Measurements from ENCODE around the gene NUDT16L1. TPM values are rescaled to one million over a fixed set of nuclear protein-coding genes. Genes with fewer than 3 reads are reported as not detected.
A peak's percentile ranks its signal among the peaks of the same experiment; 100 is the strongest.

Gene NUDT16L1
- polyA plus RNA-seq, 1 donor (not counting 4 experiments of a cell fraction or from before 2014, with no cell fraction given) = 23.0 TPM

DNA sequence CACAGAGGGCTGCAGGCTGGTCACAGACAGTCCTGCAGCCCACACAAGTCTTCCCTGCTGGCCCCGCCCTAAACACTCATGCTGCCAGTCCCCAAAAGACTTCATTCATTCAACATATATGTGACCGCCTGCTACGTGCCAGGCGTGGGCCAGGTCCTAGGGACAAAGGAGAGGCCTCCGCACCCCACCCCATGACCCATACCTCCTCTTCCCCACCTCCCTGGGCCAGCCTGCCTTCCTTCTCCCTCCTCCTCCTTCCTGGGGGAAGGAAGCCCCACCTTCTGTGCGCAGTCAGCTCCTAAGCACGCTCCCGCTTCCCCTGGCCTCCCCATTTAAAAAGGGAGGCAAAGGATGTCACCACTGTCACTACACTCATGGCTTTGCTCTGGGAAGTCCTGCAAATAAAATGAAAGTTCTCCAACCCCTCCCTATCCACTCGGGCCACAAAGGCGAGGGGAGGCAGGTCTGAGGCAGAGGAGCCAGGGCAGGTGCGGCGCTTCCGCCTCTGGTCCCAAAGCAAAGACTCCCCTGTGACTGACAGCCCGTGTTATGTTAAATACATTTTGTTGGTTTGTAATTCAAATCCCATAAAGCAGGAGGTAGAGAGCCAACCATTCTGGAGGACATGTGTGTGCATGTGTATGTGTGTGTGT lies 50.0 kb downstream of the NUDT16L1 start:
- H3K4me3 ChIP-seq (ENCODE audit: control insufficient read depth in 2 of 3, extremely low read depth in 1 of 3, insufficient read depth in 2 of 3, low read depth in 1 of 3, low read length in 3 of 3) = peak overlapping the region in 2 of 3 experiments; percentile 10 to 11
- no peak for FAIRE-seq
- H3K36me3 ChIP-seq (ENCODE audit: control insufficient read depth in 2 of 2, extremely low read depth in 1 of 2, insufficient read depth in 2 of 2, low read length in 2 of 2) = no peaks in the 10 kb centered on the region
- no peaks in the 10 kb centered on the region for H3K9me1 ChIP-seq (ENCODE audit: control insufficient read depth, extremely low read depth, insufficient read depth, low read length)
- H3K27ac ChIP-seq (ENCODE audit: control insufficient read depth, insufficient read depth, low read length) = no peak overlapping the region
- peak overlapping the region; percentile 8 for H2AFZ ChIP-seq (ENCODE audit: control insufficient read depth, low read length)
- no peak for TF ChIP-seq EZH2 (IDR thresholded peaks at IDR 0.05; ENCODE audit: low read length)
- TF ChIP-seq, protein P1, sequence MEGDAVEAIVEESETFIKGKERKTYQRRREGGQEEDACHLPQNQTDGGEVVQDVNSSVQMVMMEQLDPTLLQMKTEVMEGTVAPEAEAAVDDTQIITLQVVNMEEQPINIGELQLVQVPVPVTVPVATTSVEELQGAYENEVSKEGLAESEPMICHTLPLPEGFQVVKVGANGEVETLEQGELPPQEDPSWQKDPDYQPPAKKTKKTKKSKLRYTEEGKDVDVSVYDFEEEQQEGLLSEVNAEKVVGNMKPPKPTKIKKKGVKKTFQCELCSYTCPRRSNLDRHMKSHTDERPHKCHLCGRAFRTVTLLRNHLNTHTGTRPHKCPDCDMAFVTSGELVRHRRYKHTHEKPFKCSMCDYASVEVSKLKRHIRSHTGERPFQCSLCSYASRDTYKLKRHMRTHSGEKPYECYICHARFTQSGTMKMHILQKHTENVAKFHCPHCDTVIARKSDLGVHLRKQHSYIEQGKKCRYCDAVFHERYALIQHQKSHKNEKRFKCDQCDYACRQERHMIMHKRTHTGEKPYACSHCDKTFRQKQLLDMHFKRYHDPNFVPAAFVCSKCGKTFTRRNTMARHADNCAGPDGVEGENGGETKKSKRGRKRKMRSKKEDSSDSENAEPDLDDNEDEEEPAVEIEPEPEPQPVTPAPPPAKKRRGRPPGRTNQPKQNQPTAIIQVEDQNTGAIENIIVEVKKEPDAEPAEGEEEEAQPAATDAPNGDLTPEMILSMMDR (optimal IDR thresholded peaks at IDR 0.05 in 1 of 3, IDR thresholded peaks at IDR 0.05 in 1 of 3, conservative IDR thresholded peaks at IDR 0.05 in 1 of 3; ENCODE audit: extremely low read depth in 1 of 3, insufficient read depth in 2 of 3, low read length in 3 of 3) = no peak
- no peak for DNase-seq (ENCODE audit: low read depth, low spot score)
- peaks cover 11% of the 10 kb centered on the region for H3K4me1 ChIP-seq (ENCODE audit: control insufficient read depth, extremely low read depth, insufficient read depth, low read length)
- no peaks in the 10 kb centered on the region for H3K27me3 ChIP-seq (ENCODE audit: control insufficient read depth, extremely low read depth, insufficient read depth, low read length)
- H3K9me3 ChIP-seq (ENCODE audit: control insufficient read depth, low read depth, low read length) = no peaks in the 10 kb centered on the region
- H3K4me2 ChIP-seq (ENCODE audit: control insufficient read depth, extremely low read depth, insufficient read depth, low read depth, low read length) = peak overlapping the region; percentile 71
- no peaks in the 10 kb centered on the region for H4K20me1 ChIP-seq (ENCODE audit: control insufficient read depth, extremely low read depth, insufficient read depth, low read length)
- dilution Hi-C loops (cut with MboI; ENCODE audit: extremely low pct_ligation_motif_present, low sequenced_read_pairs) = no loop called here
- H3K9ac ChIP-seq (ENCODE audit: control insufficient read depth, extremely low read depth, insufficient read depth, low read length) = no peak overlapping the region
- no peaks in the 10 kb centered on the region for H3K79me2 ChIP-seq (ENCODE audit: control insufficient read depth, insufficient read depth, low read length)

DNA sequence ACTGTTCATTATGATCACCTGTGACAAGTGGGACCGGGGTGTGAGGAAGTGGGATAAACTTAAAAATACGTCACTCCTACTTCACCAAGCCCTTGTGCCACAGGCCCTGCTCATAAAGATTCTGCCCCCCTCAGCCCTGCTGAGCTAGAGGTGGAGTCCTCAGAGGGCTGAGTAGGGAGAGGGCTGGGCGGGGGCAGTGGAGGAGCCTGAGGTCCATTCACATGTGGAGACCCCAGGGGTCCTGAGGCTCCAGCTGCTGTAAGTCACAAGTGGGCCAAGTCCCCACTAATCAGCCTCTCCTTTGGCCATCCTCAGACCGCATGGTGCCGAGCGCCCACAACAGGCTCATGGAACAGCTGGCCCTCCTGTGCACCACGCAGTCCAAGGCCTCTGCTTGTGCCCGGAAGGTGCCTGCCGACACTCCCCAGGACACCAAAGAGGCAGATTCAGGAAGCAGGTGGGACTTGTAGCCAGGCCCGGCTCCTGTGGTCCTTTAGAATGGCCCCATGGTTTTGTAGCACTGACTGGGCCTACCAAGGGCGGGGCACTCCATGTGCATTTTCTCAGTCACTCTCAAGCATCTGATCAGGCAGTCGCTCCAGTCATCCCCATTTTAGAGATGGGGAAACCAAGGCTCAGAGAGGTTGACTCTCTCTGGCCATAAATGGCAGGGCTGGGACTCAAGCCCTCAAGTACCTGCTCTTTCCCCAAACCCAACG lies 51.4 kb downstream of the NUDT16L1 start:
- H3K4me3 ChIP-seq (ENCODE audit: control insufficient read depth in 2 of 3, extremely low read depth in 1 of 3, insufficient read depth in 2 of 3, low read depth in 1 of 3, low read length in 3 of 3) = no peak overlapping the region
- no peak overlapping the region for H3K27ac ChIP-seq (ENCODE audit: control insufficient read depth, insufficient read depth, low read length)
- H4K20me1 ChIP-seq (ENCODE audit: control insufficient read depth, extremely low read depth, insufficient read depth, low read length) = no peaks in the 10 kb centered on the region
- no peaks in the 10 kb centered on the region for H3K27me3 ChIP-seq (ENCODE audit: control insufficient read depth, extremely low read depth, insufficient read depth, low read length)
- no peaks in the 10 kb centered on the region for H3K9me1 ChIP-seq (ENCODE audit: control insufficient read depth, extremely low read depth, insufficient read depth, low read length)
- H3K9ac ChIP-seq (ENCODE audit: control insufficient read depth, extremely low read depth, insufficient read depth, low read length) = no peak overlapping the region
- TF ChIP-seq, protein P1 (optimal IDR thresholded peaks at IDR 0.05 in 1 of 3, IDR thresholded peaks at IDR 0.05 in 1 of 3, conservative IDR thresholded peaks at IDR 0.05 in 1 of 3; ENCODE audit: extremely low read depth in 1 of 3, insufficient read depth in 2 of 3, low read length in 3 of 3) = no peak
- TF ChIP-seq EZH2 (IDR thresholded peaks at IDR 0.05; ENCODE audit: low read length) = no peak
- no peak for FAIRE-seq
- no peaks in the 10 kb centered on the region for H3K79me2 ChIP-seq (ENCODE audit: control insufficient read depth, insufficient read depth, low read length)
- H2AFZ ChIP-seq (ENCODE audit: control insufficient read depth, low read length) = no peak overlapping the region
- dilution Hi-C loops (cut with MboI; ENCODE audit: extremely low pct_ligation_motif_present, low sequenced_read_pairs) = no loop called here
- H3K4me1 ChIP-seq (ENCODE audit: control insufficient read depth, extremely low read depth, insufficient read depth, low read length) = peaks cover 11% of the 10 kb centered on the region
- no peaks in the 10 kb centered on the region for H3K9me3 ChIP-seq (ENCODE audit: control insufficient read depth, low read depth, low read length)
- no peak overlapping the region for H3K4me2 ChIP-seq (ENCODE audit: control insufficient read depth, extremely low read depth, insufficient read depth, low read depth, low read length)
- no peak for DNase-seq (ENCODE audit: low read depth, low spot score)
- H3K36me3 ChIP-seq (ENCODE audit: control insufficient read depth in 2 of 2, extremely low read depth in 1 of 2, insufficient read depth in 2 of 2, low read length in 2 of 2) = no peaks in the 10 kb centered on the region
